DOHH2 (cell line): ENCODE results near the gene FAAP20.
"Not testable (repeated sequence)": the region's sequence is repeated elsewhere in the genome, so short reads cannot be mapped to it uniquely, and the experiment has no call there.

Experiments used
- H3F3A ChIP-seq: fragments of 200-600 bp; sonication (generic), shearing (Covaris generic); 2 replicates; pipeline ENCODE4 v1.6.0; 2016; ENCODE audit warnings: antibody characterized with exemption, mild to moderate bottlenecking; ENCODE audit not compliant: control insufficient read depth, insufficient read depth
- H3K27ac ChIP-seq: fragments of 200-600 bp; sonication (generic); 2 replicates; pipeline ENCODE4 v1.5.1; 2014; ENCODE audit warnings: low read depth, mild to moderate bottlenecking, low read length, moderate library complexity
- H3K27me3 ChIP-seq: fragments of 200-600 bp; sonication (generic); 2 replicates; pipeline ENCODE4 v1.6.1; 2014; ENCODE audit warnings: mild to moderate bottlenecking, low read length, mixed read lengths; ENCODE audit not compliant: control insufficient read depth
- H3K36me3 ChIP-seq: fragments of 200-600 bp; sonication (generic); 2 replicates; pipeline ENCODE4 v1.6.1; 2014; ENCODE audit warnings: mild to moderate bottlenecking, low read length, moderate library complexity, mixed read lengths; ENCODE audit not compliant: control insufficient read depth
- H3K4me1 ChIP-seq: fragments of 200-600 bp; sonication (generic); 2 replicates; pipeline ENCODE4 v1.6.1; 2014; ENCODE audit warnings: mild to moderate bottlenecking, low read length, mixed read lengths; ENCODE audit not compliant: control insufficient read depth
- H3K4me2 ChIP-seq: fragments of 200-600 bp; sonication (generic); 2 replicates; pipeline ENCODE4 v1.6.0; 2014; ENCODE audit warnings: mild to moderate bottlenecking, low read length, moderate library complexity
- H3K4me3 ChIP-seq: fragments of 200-600 bp; sonication (generic); 2 replicates; pipeline ENCODE4 v1.5.1; 2014; ENCODE audit warnings: mild to moderate bottlenecking, low read length, mixed read lengths
- H3K79me2 ChIP-seq: fragments of 200-600 bp; sonication (generic); 2 replicates; pipeline ENCODE4 v1.6.1; 2014; ENCODE audit warnings: mild to moderate bottlenecking, low read length, mixed read lengths; ENCODE audit not compliant: control insufficient read depth
- H3K9me2 ChIP-seq: fragments of 200-600 bp; sonication (generic); replicated peaks from 2 replicates; pipeline ENCODE4 v1.6.1; 2014; ENCODE audit warnings: mild to moderate bottlenecking, low read length, mixed read lengths; ENCODE audit not compliant: control insufficient read depth
- H3K9me3 ChIP-seq: fragments of 200-600 bp; sonication (generic); 2 replicates; pipeline ENCODE4 v1.6.1; 2014; ENCODE audit warnings: antibody characterized with exemption, low read length, mixed read lengths; ENCODE audit not compliant: control insufficient read depth, insufficient read depth
- H4K20me1 ChIP-seq: fragments of 200-600 bp; sonication (generic); 2 replicates; pipeline ENCODE4 v1.6.0; 2014; ENCODE audit warnings: low read depth, mild to moderate bottlenecking, antibody characterized with exemption, low read length, moderate library complexity; ENCODE audit not compliant: control insufficient read depth, insufficient read depth
- EZH2phosphoT487 ChIP-seq: fragments of 200-600 bp; sonication (generic); IDR thresholded peaks from 2 replicates; pipeline ENCODE4 v1.6.1; 2017; ENCODE audit warnings: borderline replicate concordance, mild to moderate bottlenecking, antibody characterized with exemption, low read length, moderate library complexity, mixed read lengths
- TF ChIP-seq, protein P1 (sequence below): fragments of 200-600 bp; sonication (generic); IDR thresholded peaks from one replicate; pipeline ENCODE4 v1.5.1; 2014; ENCODE audit warnings: antibody characterized with exemption, mild to moderate bottlenecking, low read depth, low read length; ENCODE audit not compliant: poor library complexity, severe bottlenecking

FAAP20 gene

DNA sequence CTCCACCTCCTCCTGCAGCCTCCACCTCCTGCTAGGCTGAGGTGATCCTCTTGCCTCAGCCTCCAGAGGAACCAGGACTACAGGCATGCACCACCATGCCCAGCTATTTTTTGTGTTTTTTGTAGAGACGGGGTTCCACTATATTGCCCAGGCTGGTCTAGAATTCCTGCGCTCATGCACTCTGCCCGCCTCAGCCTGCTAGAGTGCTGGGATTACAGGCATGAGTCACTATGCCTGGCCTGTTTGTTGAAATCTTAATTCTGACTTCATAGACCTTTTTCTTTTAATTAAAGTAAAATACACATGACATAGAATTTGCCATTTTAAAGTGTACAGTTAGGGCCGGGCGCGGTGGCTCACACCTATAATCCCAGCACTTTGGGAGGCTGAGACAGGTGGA is 42.7 kb downstream of the FAAP20 start:
- Histone ChIP-seq H3K9me3 (no peaks in the 10 kb centered on the region), H4K20me1 (no peaks in the 10 kb centered on the region), H3K27me3 (no peaks in the 10 kb centered on the region), H3K9me2 (no peaks in the 10 kb centered on the region), H3K4me3 (no peak overlapping the region), H3F3A (no peaks in the 10 kb centered on the region), H3K4me2 (no peak overlapping the region), H3K36me3 (no peaks in the 10 kb centered on the region), H3K4me1 (no peaks in the 10 kb centered on the region), H3K27ac (no peak overlapping the region), H3K79me2 (no peaks in the 10 kb centered on the region)
- TF ChIP-seq, protein P1, sequence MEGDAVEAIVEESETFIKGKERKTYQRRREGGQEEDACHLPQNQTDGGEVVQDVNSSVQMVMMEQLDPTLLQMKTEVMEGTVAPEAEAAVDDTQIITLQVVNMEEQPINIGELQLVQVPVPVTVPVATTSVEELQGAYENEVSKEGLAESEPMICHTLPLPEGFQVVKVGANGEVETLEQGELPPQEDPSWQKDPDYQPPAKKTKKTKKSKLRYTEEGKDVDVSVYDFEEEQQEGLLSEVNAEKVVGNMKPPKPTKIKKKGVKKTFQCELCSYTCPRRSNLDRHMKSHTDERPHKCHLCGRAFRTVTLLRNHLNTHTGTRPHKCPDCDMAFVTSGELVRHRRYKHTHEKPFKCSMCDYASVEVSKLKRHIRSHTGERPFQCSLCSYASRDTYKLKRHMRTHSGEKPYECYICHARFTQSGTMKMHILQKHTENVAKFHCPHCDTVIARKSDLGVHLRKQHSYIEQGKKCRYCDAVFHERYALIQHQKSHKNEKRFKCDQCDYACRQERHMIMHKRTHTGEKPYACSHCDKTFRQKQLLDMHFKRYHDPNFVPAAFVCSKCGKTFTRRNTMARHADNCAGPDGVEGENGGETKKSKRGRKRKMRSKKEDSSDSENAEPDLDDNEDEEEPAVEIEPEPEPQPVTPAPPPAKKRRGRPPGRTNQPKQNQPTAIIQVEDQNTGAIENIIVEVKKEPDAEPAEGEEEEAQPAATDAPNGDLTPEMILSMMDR, result no peak
- no peak for TF ChIP-seq EZH2phosphoT487

- H3K9me2 ChIP-seq, result no peaks in the 10 kb centered on the region
- H3K27ac ChIP-seq, result no peak overlapping the region
- H3K27me3 ChIP-seq, result no peaks in the 10 kb centered on the region
- H3K4me2 ChIP-seq, result no peak overlapping the region
- TF ChIP-seq, protein P1, result no peak
- no peak for TF ChIP-seq EZH2phosphoT487
- H3K4me1 ChIP-seq, result no peaks in the 10 kb centered on the region
- H3K79me2 ChIP-seq, result no peaks in the 10 kb centered on the region
- H3K9me3 ChIP-seq, result no peaks in the 10 kb centered on the region
- no peaks in the 10 kb centered on the region for H4K20me1 ChIP-seq
- no peak overlapping the region for H3K4me3 ChIP-seq
- H3F3A ChIP-seq, result no peaks in the 10 kb centered on the region
- H3K36me3 ChIP-seq, result no peaks in the 10 kb centered on the region
Measured at GRCh38 chr1:2151252-2151651, 43.3 kb downstream of the FAAP20 start.

- Histone ChIP-seq H3K27me3 (no peaks in the 10 kb centered on the region), H3K9me3 (no peaks in the 10 kb centered on the region), H3F3A (no peaks in the 10 kb centered on the region), H3K36me3 (no peaks in the 10 kb centered on the region), H3K27ac (no peak overlapping the region), H3K79me2 (no peaks in the 10 kb centered on the region), H3K4me1 (no peaks in the 10 kb centered on the region), H4K20me1 (no peaks in the 10 kb centered on the region), H3K9me2 (no peaks in the 10 kb centered on the region), H3K4me2 (no peak overlapping the region), H3K4me3 (no peak overlapping the region)
- TF ChIP-seq, protein P1, result no peak
- no peak for TF ChIP-seq EZH2phosphoT487
Measured at GRCh38 chr1:2150801-2151200, 43.8 kb downstream of the FAAP20 start.

DNA sequence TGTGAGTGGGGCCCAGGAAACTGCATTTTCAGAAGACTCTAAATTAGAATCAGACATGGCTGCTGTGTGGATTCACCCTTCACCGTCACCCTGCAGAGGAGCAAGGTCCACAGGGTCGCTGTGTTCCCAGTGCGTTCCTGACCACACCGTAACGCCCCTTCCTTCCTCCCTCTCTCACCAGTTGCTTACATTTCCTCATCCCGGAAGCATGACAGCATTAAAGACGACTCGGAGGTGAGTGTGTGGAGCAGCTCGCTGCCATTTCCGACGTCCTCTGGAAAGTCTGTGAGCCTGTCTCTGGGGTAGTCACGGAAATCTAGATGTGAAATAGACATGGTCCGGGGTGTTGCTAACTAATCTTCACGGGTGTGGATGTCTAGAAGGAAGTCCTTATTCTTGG is 45.9 kb downstream of the FAAP20 start:
- Histone ChIP-seq H3K27ac (no peak overlapping the region), H4K20me1 (no peaks in the 10 kb centered on the region), H3K4me3 (no peak overlapping the region), H3K9me2 (no peaks in the 10 kb centered on the region), H3K4me2 (no peak overlapping the region), H3F3A (no peaks in the 10 kb centered on the region), H3K79me2 (no peaks in the 10 kb centered on the region), H3K36me3 (no peaks in the 10 kb centered on the region), H3K9me3 (no peaks in the 10 kb centered on the region), H3K27me3 (no peaks in the 10 kb centered on the region), H3K4me1 (no peaks in the 10 kb centered on the region)
- no peak for TF ChIP-seq EZH2phosphoT487
- TF ChIP-seq, protein P1, result no peak

- not testable (repeated sequence) for H3K36me3 ChIP-seq, H3K9me2 ChIP-seq, H4K20me1 ChIP-seq, H3K4me2 ChIP-seq, H3K4me1 ChIP-seq, H3K27ac ChIP-seq, H3F3A ChIP-seq, H3K79me2 ChIP-seq, H3K27me3 ChIP-seq, H3K9me3 ChIP-seq, H3K4me3 ChIP-seq
Measured at GRCh38 chr1:2147869-2148268, 46.7 kb downstream of the FAAP20 start.
